GM12873 (cell line): ENCODE measurements around the gene NECTIN1.

Experiments
- TF ChIP-seq, protein P1 (sequence below): IDR thresholded peaks from 2 replicates; pipeline ENCODE4 v1.5.1; 2012; ENCODE audit warnings: low read depth, mild to moderate bottlenecking, moderate library complexity, low read length, control low read depth; ENCODE audit not compliant: insufficient read depth; ENCODE audit errors: missing control alignments

Gene NECTIN1

DNA sequence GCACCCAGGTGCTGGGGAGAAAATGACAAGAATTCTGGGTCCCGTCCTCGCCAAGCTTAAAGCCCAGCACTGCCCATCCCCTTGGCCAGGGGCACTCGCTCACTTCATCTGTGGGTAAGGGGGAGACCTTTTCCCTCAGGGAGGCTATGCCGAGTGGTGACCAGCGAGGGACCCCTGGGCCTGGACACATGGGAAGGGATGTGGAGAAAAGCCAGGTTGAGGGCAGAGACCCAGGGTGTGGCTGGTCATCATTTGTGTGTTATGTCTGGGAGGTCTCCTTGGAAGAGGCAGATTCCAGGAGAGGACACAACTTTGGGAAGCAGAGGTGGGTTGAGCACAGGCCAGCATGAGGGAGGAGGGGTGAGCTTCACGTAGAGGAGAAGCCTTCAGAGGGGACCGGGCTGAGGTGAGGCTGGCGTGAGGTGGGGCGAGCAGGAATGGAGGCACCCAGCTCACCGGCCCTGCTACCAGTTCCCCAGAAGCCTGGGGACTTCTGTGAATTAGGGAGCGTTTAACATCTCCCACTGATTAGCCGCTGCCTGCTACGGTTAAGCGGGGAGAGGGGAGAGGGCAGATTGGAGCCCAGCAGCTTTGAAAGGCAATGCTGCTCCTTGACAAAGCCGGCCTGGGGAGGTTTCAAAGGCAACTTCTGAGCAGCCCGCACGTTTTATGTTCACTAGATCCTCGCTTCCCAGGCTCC lies 25.8 kb upstream of the NECTIN1 start:
- TF ChIP-seq, protein P1, sequence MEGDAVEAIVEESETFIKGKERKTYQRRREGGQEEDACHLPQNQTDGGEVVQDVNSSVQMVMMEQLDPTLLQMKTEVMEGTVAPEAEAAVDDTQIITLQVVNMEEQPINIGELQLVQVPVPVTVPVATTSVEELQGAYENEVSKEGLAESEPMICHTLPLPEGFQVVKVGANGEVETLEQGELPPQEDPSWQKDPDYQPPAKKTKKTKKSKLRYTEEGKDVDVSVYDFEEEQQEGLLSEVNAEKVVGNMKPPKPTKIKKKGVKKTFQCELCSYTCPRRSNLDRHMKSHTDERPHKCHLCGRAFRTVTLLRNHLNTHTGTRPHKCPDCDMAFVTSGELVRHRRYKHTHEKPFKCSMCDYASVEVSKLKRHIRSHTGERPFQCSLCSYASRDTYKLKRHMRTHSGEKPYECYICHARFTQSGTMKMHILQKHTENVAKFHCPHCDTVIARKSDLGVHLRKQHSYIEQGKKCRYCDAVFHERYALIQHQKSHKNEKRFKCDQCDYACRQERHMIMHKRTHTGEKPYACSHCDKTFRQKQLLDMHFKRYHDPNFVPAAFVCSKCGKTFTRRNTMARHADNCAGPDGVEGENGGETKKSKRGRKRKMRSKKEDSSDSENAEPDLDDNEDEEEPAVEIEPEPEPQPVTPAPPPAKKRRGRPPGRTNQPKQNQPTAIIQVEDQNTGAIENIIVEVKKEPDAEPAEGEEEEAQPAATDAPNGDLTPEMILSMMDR: no peak

DNA sequence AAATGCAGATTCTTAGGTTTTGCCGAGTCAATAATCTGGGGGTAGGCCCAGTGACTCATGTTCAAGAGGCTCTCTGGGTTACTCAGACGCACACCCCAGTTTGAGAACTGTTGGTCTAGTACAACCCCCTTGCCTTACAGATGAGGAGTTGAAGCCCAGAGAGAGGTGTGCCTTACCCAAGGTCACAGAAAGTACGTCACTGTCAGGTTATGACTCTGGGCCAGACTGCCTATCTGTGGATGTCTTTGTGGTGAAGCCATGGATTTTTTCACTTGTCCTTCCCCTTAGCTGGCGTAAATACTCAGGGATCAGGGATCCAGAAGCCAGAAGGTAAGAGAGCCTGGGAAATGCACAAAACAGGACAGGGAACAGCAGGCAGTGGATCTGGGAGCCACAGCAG lies 25.2 kb upstream of the NECTIN1 start:
- TF ChIP-seq, protein P1: no peak

DNA sequence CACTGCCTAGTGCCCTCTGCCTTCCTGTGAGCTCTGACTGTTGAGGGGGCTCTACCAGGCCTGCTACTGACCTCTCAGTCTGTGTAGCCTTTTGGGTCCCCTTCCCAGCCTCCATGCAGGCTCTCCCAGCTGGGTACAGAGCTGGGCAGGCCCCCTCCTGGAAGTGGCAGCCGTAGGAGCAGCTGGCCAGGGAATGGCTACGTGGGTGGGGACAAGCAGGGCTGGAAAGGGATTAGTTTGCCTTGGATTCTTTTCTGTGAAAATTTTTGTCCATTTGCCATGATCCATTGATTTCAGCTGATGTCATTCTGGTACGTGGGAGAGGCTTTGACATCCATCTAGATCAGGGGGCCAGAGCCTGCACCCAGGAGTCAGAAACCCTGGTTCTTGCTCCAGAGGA lies 23.9 kb upstream of the NECTIN1 start:
- TF ChIP-seq, protein P1: no peak

DNA sequence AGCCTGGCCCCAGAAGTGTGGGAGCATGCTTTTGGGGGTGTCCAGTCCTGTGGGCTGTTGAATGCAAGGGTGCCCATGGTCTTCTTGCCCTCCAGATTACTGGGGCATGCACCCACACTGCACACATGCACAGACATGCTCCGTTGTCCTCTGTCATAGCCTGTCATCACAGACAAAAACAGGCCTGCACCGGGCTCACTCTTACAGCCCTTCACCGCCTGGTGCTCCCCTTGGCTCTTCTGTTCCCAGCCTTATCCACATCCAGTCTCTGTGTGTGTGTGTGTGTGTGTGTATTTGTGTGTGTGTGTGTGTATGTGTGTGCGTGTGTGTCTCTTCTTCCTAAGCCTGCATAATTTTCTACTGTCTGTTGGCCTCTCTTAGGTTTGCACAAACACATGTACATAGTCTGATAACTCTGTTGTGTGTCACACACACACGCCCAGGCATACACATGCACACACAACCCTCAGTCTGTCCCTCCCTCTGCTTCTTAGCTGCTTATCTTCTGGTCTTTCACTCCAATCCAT lies 23.4 kb upstream of the NECTIN1 start:
- TF ChIP-seq, protein P1: no peak

DNA sequence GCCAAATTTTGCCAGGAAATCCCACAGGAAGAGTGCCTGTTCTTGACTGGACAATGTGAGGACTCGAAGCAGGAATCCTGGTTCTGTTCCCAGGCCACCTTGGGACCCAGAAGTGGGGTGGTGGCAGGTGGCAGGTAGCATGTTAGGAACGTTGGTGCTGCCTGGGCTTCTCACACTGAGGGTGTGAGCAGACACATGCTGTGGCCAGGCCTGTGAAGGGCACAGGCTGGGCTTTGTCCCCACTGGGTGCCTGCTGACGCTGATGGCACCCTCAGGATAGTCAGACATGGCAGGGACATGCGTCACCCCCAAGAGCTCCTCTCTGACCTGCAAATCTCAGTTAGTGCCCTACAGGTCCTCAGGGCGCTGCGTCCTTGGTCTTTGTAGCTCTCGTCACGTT lies 21.1 kb upstream of the NECTIN1 start:
- TF ChIP-seq, protein P1: no peak

DNA sequence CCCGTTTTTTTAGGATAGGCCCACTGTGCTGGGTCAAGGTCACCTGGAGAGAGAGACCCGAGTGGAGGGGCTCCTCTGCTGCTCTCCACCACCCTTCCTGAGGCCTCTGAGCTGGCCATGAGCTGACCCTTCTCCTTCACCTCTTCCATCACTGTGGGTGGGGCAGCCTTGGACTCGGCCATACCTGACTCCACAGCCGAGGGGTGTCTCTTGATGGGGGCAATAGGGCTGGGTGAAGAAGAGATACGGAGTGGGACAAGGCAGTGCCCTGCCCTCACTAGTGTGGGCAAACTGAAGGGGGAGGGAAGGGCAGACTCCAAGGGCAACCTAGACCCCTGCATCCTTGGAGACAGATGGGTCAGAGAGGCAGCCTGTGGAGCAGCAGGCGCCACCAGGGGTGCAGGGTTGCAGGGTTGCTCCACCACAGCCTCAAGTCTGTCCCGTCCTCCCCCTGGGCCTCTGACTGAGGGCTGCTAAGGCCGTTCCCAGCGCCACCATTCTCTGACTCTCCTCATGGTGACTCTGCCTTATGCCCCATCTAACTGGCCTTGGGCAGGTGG lies 20.1 kb upstream of the NECTIN1 start:
- TF ChIP-seq, protein P1: no peak

DNA sequence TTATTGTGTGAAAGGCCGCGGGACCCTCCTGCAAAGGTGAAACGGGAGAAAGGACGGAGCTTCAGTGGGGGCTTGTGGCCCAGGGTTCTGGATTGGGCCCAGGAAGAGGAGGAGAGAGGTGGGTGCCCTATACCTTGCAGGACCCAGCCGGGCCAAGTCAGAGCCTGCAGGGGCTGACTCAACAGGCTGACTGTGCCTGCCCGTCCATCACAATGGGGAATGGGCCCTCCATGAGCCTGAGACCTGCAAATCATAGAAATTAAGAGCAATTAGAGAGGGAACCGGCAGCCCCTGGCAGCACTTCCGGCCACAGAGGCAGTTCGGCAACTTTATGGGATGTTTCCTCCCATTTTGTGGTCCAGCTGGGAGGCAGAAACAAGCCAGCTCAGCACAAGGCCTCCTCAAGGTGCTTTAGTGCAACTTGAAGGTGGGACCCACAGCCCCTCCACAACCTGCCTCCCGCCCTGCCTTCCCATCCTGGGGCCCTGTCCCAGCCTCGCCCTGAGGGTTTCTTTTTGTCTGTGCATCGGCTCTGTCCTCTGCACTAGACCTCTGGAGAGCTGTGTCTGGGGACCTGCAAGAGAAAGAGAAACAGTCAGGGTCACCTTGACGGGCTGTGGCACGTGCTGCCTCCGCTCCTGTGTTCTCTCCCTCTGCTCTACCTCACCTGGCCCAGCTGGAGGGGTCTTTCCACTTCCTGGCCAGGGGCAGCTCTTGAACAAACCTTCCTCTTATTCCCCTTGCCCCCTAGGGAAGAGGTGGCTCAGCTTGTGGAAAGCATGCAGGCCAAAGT lies 19.1 kb upstream of the NECTIN1 start:
- TF ChIP-seq, protein P1: no peak
